OCI-LY1 (cell line): ENCODE data around the gene ZBTB1.

Experiments used
- H2AFZ ChIP-seq: fragments of 200-600 bp; sonication (generic), shearing (Covaris generic); 2 replicates; pipeline ENCODE4 v1.6.0; 2014; ENCODE audit warnings: antibody characterized with exemption, mild to moderate bottlenecking, low read length
- H3F3A ChIP-seq: fragments of 200-600 bp; sonication (generic), shearing (Covaris generic); 2 replicates; pipeline ENCODE4 v1.6.0; 2014; ENCODE audit warnings: mild to moderate bottlenecking, antibody characterized with exemption, low read length, moderate library complexity; ENCODE audit not compliant: insufficient read depth
- H3K27ac ChIP-seq: fragments of 200-600 bp; sonication (generic); 2 replicates; pipeline ENCODE4 v1.5.1; 2014; ENCODE audit warnings: low read length, mixed run types, mild to moderate bottlenecking, low read depth; ENCODE audit not compliant: poor library complexity, severe bottlenecking
- H3K27me3 ChIP-seq: fragments of 200-600 bp; sonication (generic); 2 replicates; pipeline ENCODE4 v1.6.0; 2014; ENCODE audit warnings: antibody characterized with exemption, mild to moderate bottlenecking, low read length, moderate library complexity; ENCODE audit not compliant: insufficient read depth
- H3K36me3 ChIP-seq: fragments of 200-600 bp; sonication (generic); 2 replicates; pipeline ENCODE4 v1.6.1; 2014; ENCODE audit warnings: mild to moderate bottlenecking, antibody characterized with exemption, low read length, moderate library complexity, mixed read lengths; ENCODE audit not compliant: insufficient read depth
- H3K4me1 ChIP-seq: fragments of 200-600 bp; sonication (generic); 2 replicates; pipeline ENCODE4 v1.5.1; 2014; ENCODE audit warnings: mild to moderate bottlenecking, low read length, moderate library complexity; ENCODE audit not compliant: insufficient read depth, severe bottlenecking
- H3K4me2 ChIP-seq: fragments of 200-600 bp; sonication (generic), shearing (Covaris generic); 2 replicates; pipeline ENCODE4 v1.6.1; 2014; ENCODE audit warnings: low read length
- H3K4me3 ChIP-seq: fragments of 200-600 bp; sonication (generic); 2 replicates; pipeline ENCODE4 v1.5.1; 2014; ENCODE audit warnings: low read length, low read depth, mild to moderate bottlenecking, mixed read lengths; ENCODE audit not compliant: poor library complexity, severe bottlenecking
- H3K79me2 ChIP-seq: fragments of 200-600 bp; shearing (Covaris generic); 2 replicates; pipeline ENCODE4 v1.6.1; 2016; ENCODE audit warnings: mixed run types, low read length, mixed read lengths; ENCODE audit not compliant: insufficient read depth
- H3K9ac ChIP-seq: fragments of 200-600 bp; sonication (generic), shearing (Covaris generic); 2 replicates; pipeline ENCODE4 v1.6.1; 2014; ENCODE audit warnings: mild to moderate bottlenecking, low read length, mixed read lengths
- H3K9me2 ChIP-seq: fragments of 200-600 bp; sonication (generic), shearing (Covaris generic); 2 replicates; pipeline ENCODE4 v1.6.1; 2014; ENCODE audit warnings: low read depth, mild to moderate bottlenecking, low read length, mixed read lengths
- H3K9me3 ChIP-seq: fragments of 200-600 bp; shearing (Covaris generic); 2 replicates; pipeline ENCODE4 v1.6.1; 2014; ENCODE audit warnings: low read length, mixed read lengths
- H4K20me1 ChIP-seq: fragments of 200-600 bp; sonication (generic), shearing (Covaris generic); 2 replicates; pipeline ENCODE4 v1.6.0; 2016; ENCODE audit warnings: mild to moderate bottlenecking, low read length; ENCODE audit not compliant: insufficient read depth
- CTCF ChIP-seq: fragments of 200-600 bp; sonication (generic), shearing (Covaris generic); IDR thresholded peaks from 2 replicates; pipeline ENCODE4 v1.5.1; 2017; ENCODE audit warnings: mild to moderate bottlenecking, antibody characterized with exemption, low read length, moderate library complexity, mixed read lengths
- EZH2 ChIP-seq: fragments of 200-600 bp; sonication (generic), shearing (Covaris generic); IDR thresholded peaks from 2 replicates; pipeline ENCODE4 v1.8.0; 2017; ENCODE audit warnings: borderline replicate concordance, mixed run types, mild to moderate bottlenecking, antibody characterized with exemption, low read length, moderate library complexity, mixed read lengths

The ZBTB1 gene

GRCh38 chr14:64504310-64504896, at the start of gene ZBTB1:
ZBTB1 (plus strand) TSS chr14:64504770; CDS start chr14:64521505, 16,735 bp downstream.
- Histone ChIP-seq H3K79me2 (peaks cover 74% of the 10 kb centered on the region), H3K9me2 (no peaks in the 10 kb centered on the region), H2AFZ (no peak within 1 kb of the TSS), H3K4me3 (peak within 1 kb of the TSS; percentile 86), H3K9ac (peak within 1 kb of the TSS; percentile 95), H3K36me3 (no peaks in the 10 kb centered on the region), H3K9me3 (no peaks in the 10 kb centered on the region), H3F3A (no peaks in the 10 kb centered on the region), H3K4me2 (peak within 1 kb of the TSS; percentile 75), H3K27me3 (no peaks in the 10 kb centered on the region), H3K4me1 (peaks cover 66% of the 10 kb centered on the region), H4K20me1 (no peaks in the 10 kb centered on the region), H3K27ac (peak within 1 kb of the TSS; percentile 96)
- TF ChIP-seq EZH2 (no peak), CTCF (no peak)

GRCh38 chr14:64459405-64460136, 45.0 kb upstream of the ZBTB1 start:
- H3K9me2 ChIP-seq, result no peaks in the 10 kb centered on the region
- H2AFZ ChIP-seq, result no peak overlapping the region
- H3K4me3 ChIP-seq, result no peak overlapping the region
- no peak overlapping the region for H3K4me2 ChIP-seq
- no peaks in the 10 kb centered on the region for H3F3A ChIP-seq
- peaks cover 61% of the 10 kb centered on the region for H3K36me3 ChIP-seq
- H3K27ac ChIP-seq, result no peak overlapping the region
- H3K4me1 ChIP-seq, result peaks cover 18% of the 10 kb centered on the region
- H3K79me2 ChIP-seq, result no peaks in the 10 kb centered on the region
- TF ChIP-seq EZH2 (no peak), CTCF (no peak)
- H4K20me1 ChIP-seq, result no peaks in the 10 kb centered on the region
- H3K9me3 ChIP-seq, result no peaks in the 10 kb centered on the region
- no peak overlapping the region for H3K9ac ChIP-seq
- H3K27me3 ChIP-seq, result no peaks in the 10 kb centered on the region

GRCh38 chr14:64461221-64461620, 43.3 kb upstream of the ZBTB1 start:
- H3K9me2 ChIP-seq, result no peaks in the 10 kb centered on the region
- no peak overlapping the region for H3K4me2 ChIP-seq
- no peaks in the 10 kb centered on the region for H3K79me2 ChIP-seq

More at GRCh38 chr14:64461221-64461620, 43.3 kb upstream of the ZBTB1 start:
- no peaks in the 10 kb centered on the region for H4K20me1 ChIP-seq
- H3K9ac ChIP-seq, result no peak overlapping the region
- H3K27ac ChIP-seq, result no peak overlapping the region
- H2AFZ ChIP-seq, result no peak overlapping the region
- no peak overlapping the region for H3K4me3 ChIP-seq
- no peaks in the 10 kb centered on the region for H3F3A ChIP-seq
- no peaks in the 10 kb centered on the region for H3K9me3 ChIP-seq
- TF ChIP-seq EZH2, result no peak
- TF ChIP-seq CTCF, result no peak
- peaks cover 44% of the 10 kb centered on the region for H3K36me3 ChIP-seq
- H3K27me3 ChIP-seq, result no peaks in the 10 kb centered on the region
- H3K4me1 ChIP-seq, result peaks cover 31% of the 10 kb centered on the region
